Measurements from ENCODE around the gene LSS. TPM values are rescaled to one million over a fixed set of nuclear protein-coding genes. Genes with fewer than 3 reads are reported as not detected.
A peak's percentile ranks its signal among the peaks of the same experiment; 100 is the strongest.

Gene LSS
- total and polyA plus RNA-seq, 2 of the 4 experiments (the other 2 are of a cell fraction) = 43.4 to 58.1 TPM

DNA sequence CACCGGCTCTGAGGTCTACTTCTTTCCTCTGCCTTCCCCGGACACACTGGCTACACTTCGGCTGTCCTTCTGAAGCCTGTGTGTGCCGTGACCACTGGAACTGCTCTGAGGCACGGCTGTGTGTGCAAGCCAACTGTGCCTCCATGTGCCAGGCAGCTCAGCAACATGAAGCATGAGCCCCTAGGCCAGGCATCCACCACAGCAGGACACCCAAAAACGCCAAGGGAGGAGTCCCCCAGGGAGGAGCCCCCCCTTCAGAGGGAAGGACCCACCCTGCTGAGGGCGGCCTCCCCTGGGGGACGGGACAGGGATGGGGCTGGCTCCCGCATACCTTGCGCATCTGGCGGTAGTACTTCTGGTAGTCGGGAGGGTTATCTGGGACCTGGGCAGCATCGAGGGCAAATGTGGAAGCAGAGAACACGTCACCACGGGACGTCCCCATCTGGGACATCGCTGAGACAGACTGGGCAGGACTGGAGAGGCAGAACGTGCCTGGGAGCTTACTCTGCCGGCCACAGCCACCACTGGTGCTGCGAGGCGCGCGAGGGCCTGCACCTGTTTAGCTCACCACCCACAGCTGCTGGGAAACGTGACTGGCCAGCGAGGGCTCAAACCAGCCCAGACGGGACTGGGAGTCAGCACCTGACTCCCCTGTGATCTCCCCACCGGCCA lies 20.5 kb downstream of the LSS start:
- H2AFZ ChIP-seq (replicated peaks; ENCODE audit: low read length, poor library complexity) = no peak overlapping the region
- no peak overlapping the region for H3K4me2 ChIP-seq (ENCODE audit: low read depth, low read length)
- no peak overlapping the region for H2BK120ac ChIP-seq (ENCODE audit: low read depth, low read length)
- POLR2A ChIA-PET (ENCODE audit: unreplicated experiment) = no interaction called here
- CTCF ChIA-PET = no interaction called here
- peak overlapping the region; percentile 19 for H2AK9ac ChIP-seq (replicated peaks; ENCODE audit: low read depth, low read length, poor library complexity)
- H3K79me1 ChIP-seq (ENCODE audit: low read depth in 1 of 2, low read length in 2 of 2) = no peaks in the 10 kb centered on the region; a peak in 1 of 4 replicates
- no peak overlapping the region for H3K27ac ChIP-seq (ENCODE audit: insufficient read depth, low read length)
- no peak overlapping the region for H2BK20ac ChIP-seq (ENCODE audit: low read depth, low read length)
- H3K18ac ChIP-seq (ENCODE audit: low read depth, low read length) = no peak overlapping the region
- H3K9ac ChIP-seq (ENCODE audit: low read depth, low read length) = no peak overlapping the region
- TF ChIP-seq, protein P1, sequence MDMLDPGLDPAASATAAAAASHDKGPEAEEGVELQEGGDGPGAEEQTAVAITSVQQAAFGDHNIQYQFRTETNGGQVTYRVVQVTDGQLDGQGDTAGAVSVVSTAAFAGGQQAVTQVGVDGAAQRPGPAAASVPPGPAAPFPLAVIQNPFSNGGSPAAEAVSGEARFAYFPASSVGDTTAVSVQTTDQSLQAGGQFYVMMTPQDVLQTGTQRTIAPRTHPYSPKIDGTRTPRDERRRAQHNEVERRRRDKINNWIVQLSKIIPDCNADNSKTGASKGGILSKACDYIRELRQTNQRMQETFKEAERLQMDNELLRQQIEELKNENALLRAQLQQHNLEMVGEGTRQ (IDR thresholded peaks at IDR 0.05; ENCODE audit: low read depth, low read length) = no peak
- TF ChIP-seq POLR2A (IDR thresholded peaks at IDR 0.05; ENCODE audit: low read depth, low read length) (no peak), CHD1 (IDR thresholded peaks at IDR 0.05; ENCODE audit: low read depth, low read length) (no peak), CEBPB (IDR thresholded peaks at IDR 0.05; ENCODE audit: low read depth, low read length) (no peak)
- no peak overlapping the region for H3K56ac ChIP-seq (ENCODE audit: extremely low read depth, insufficient read depth, low read length)
- H2BK5ac ChIP-seq (ENCODE audit: low read depth, low read length, poor library complexity, severe bottlenecking) = no peak overlapping the region
- no peak overlapping the region for H3K4me3 ChIP-seq (ENCODE audit: insufficient read depth, low read depth, low read length)
- H3K9me1 ChIP-seq (ENCODE audit: insufficient read depth, low read length) = no peaks in the 10 kb centered on the region
- H3K23ac ChIP-seq (ENCODE audit: low read depth, low read length) = no peak overlapping the region
- in situ Hi-C loops (cut with MboI; ENCODE audit: low sequenced_read_pairs) (no loop called here), dilution Hi-C loops (cut with HindIII; ENCODE audit: low sequenced_read_pairs, unreplicated experiment) (no loop called here), intact Hi-C loops (cut with micrococcal nuclease) (no loop called here)
- H3K9me3 ChIP-seq (ENCODE audit: control insufficient read depth, insufficient read depth, low read length) = no peaks in the 10 kb centered on the region
- H3K14ac ChIP-seq (replicated peaks; ENCODE audit: low read depth, low read length) = no peak overlapping the region
- no peaks in the 10 kb centered on the region for H3K4me1 ChIP-seq (ENCODE audit: control insufficient read depth, insufficient read depth, low read length)
- 89% methylated on average over 20 of the region's 27 CpGs; no CpG with 5 or more reads in 1 of the 2 experiments for WGBS, 2 experiments (ENCODE audit: extremely low coverage in 2 of 2, insufficient read length in 1 of 2)
- no peak overlapping the region for H3K4ac ChIP-seq (ENCODE audit: low read depth, low read length)
- peaks cover 8% of the 10 kb centered on the region; the same call in 1 of the 2 replicates for H4K20me1 ChIP-seq (ENCODE audit: insufficient read depth, low read length)
- peaks cover 53% of the 10 kb centered on the region for H3K36me3 ChIP-seq (ENCODE audit: control insufficient read depth, insufficient read depth, low read length)
- H4K8ac ChIP-seq (ENCODE audit: low read depth in 2 of 2, low read length in 2 of 2) = no peak overlapping the region
- H4K91ac ChIP-seq (ENCODE audit: insufficient read depth, low read depth, low read length) = no peak overlapping the region
- no TSS peak for BruUV-seq (replicated peaks)
- DNase-seq (no peak), ATAC-seq (ENCODE audit: low read depth) (no peak)
- no peak overlapping the region for H4K5ac ChIP-seq (ENCODE audit: low read depth, low read length)
- H3K27me3 ChIP-seq (ENCODE audit: control insufficient read depth, insufficient read depth, low read length) = no peaks in the 10 kb centered on the region
- no peak overlapping the region for H2AK5ac ChIP-seq (ENCODE audit: low read depth, low read length)
- no peak overlapping the region for H2BK15ac ChIP-seq (ENCODE audit: low read depth, low read length)
